ENCODE results near the gene XPR1. TPM values are rescaled to one million over a fixed set of nuclear protein-coding genes. Genes with fewer than 3 reads are reported as not detected.

XPR1 gene
- total RNA-seq, 1 donor from 2014 or later: 18.6 TPM

- TF ChIP-seq CTCF (conservative IDR thresholded peaks at IDR 0.05; ENCODE audit: low read depth, low read length): no peak
- no peak for DNase-seq (ENCODE audit: low read depth)
- H3K4me3 ChIP-seq (ENCODE audit: low read depth, low read length): no peak overlapping the region
These were observed 302.7 kb downstream of the XPR1 start for GRCh38 chr1:180934563-180934962.

DNA sequence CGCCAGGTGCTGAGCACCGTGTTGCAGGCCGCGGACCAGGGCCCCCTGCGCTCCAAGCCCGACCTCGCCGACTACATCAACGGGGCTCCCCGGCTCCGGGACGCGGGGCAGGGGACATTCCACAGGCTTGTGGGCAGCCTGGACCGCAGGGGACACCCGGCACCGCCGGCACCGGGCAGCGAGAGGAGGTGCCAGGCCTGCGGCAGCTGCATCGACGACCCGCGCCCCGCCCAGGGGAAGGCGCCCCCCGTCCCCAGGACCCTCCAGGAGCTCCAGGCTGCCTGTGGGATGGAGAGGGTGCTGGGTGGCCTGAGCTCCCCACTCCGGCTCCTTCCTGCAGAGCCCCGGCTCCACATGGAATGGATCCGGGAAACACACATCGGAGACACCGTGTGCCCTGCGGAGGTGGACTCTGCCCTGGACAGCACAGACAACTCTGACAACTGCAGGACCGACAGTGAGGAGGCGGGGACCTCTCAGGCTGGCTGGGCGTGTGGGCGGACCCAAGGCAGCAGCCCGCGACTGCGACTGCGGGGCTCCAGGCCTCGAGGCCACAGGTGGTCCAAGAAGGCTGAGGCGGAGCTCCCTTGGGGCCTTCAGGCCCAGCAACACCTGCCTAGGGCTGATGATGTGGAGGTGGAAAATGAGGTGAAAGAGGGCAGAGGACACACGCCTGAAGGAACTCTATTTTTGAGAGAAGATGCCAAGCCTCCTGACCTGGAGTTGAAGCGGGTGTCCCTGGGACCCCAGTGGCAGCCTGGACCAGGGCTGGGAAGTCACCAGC is 303.7 kb downstream of the XPR1 start:
- no peak for TF ChIP-seq CTCF (conservative IDR thresholded peaks at IDR 0.05; ENCODE audit: low read depth, low read length)
- no peak for DNase-seq (ENCODE audit: low read depth)
- no peak overlapping the region for H3K4me3 ChIP-seq (ENCODE audit: low read depth, low read length)

GRCh38 chr1:180936110-180937011 is 304.5 kb downstream of the XPR1 start:
- no peak for DNase-seq (ENCODE audit: low read depth)
- no peak for TF ChIP-seq CTCF (conservative IDR thresholded peaks at IDR 0.05; ENCODE audit: low read depth, low read length)

DNA sequence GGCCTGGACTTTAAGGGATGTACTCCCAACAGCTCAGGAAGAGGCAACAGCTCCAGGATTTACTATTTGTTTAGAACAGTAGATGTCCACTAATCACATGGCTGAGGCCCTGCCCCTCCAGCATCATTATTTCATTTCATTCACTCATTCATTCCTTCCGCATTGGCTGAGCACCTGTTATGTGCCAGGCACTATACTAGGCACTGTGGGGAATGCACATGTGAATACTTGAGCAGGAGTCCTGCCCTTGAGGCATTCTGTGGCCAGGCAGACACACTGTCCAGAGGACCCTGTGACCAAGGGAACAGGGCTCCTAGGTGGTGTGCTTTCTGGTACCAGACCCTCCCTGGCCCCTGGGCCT is 305.2 kb downstream of the XPR1 start:
- DNase-seq (ENCODE audit: low read depth): no peak
- H3K4me3 ChIP-seq (ENCODE audit: low read depth, low read length): no peak overlapping the region
- no peak for TF ChIP-seq CTCF (conservative IDR thresholded peaks at IDR 0.05; ENCODE audit: low read depth, low read length)

More at GRCh38 chr1:180936110-180937011, 304.5 kb downstream of the XPR1 start:
- no peak overlapping the region for H3K4me3 ChIP-seq (ENCODE audit: low read depth, low read length)

DNA sequence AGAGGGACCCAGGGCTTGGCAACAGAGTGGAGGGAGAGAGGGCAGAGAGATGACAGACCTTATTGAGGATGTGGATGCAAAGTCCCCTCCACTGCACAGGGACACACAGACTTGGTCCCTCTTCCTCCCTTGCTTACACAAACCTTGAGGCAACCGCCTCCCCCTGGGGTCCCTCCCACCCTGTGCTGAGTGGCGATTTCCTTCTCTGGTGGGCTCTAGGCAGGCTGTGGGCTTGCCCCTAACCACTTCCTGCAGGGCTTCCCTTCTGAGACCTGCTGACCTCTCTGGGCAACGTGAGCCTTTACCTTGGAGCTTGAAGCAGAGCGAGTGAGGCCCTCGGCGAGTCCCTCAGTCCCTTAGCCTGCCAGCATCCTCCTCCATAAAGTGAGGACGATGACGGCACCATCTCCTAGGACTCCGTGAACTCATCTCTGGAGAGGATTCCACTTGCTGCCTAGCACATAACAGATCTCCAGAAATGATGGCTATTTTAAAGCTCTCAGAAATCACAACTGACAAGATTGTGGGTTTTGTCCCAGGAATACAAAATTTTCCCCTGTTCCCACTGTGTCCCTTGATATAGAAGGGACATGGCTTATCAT is 305.9 kb downstream of the XPR1 start:
- H3K4me3 ChIP-seq (ENCODE audit: low read depth, low read length): no peak overlapping the region
- DNase-seq (ENCODE audit: low read depth): no peak
- no peak for TF ChIP-seq CTCF (conservative IDR thresholded peaks at IDR 0.05; ENCODE audit: low read depth, low read length)

DNA sequence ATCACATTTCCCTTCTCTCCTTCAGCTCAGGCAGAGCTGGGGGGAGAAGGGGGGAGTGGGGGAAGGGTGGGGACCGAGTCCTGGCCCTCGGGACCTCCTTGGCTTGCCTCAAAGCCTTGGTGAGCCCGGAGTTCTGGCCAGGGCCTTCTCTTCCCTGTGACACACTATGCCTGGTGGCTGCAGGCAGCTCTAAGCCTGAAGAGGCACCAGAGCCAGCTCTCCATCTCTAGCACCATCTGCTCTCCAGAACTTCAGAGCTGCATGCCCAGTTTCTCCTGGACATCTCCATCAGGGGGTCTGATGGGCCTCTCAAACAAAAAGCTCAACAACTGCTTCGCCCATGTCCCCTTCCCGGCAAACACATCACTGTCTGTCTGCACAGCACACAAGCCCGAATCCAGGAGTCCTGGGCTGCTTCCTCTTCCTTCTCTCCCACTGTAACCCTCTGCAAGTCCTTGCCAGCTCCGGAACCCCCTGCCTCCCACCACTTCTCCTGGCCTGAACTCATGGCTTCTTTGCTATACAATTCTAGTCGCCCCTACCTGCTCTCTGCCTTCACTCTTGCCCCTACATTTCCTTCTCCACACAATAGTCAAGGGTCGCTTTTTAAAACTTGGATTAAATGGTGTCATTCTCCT is 307.4 kb downstream of the XPR1 start:
- DNase-seq (ENCODE audit: low read depth): no peak
- no peak overlapping the region for H3K4me3 ChIP-seq (ENCODE audit: low read depth, low read length)
- TF ChIP-seq CTCF (conservative IDR thresholded peaks at IDR 0.05; ENCODE audit: low read depth, low read length): no peak
